ENCODE measurements around the gene SCAMP4. TPM values are rescaled to one million over a fixed set of nuclear protein-coding genes. Genes with fewer than 3 reads are reported as not detected.

Gene SCAMP4
- total and polyA plus RNA-seq, 2 of the 13 experiments (the other 11 are each of a cell fraction or from before 2014, with no cell fraction given) = 10.7 to 13.7 TPM

GRCh38 chr19:1864480-1865171, 40.6 kb upstream of the SCAMP4 start (continued):
- TF ChIP-seq ZNF567 (CRISPR knock-in tag; IDR thresholded peaks at IDR 0.05; ENCODE audit: borderline replicate concordance) (no peak; the same call in 1 of the 2 replicates), ZNF598 (CRISPR knock-in tag; IDR thresholded peaks at IDR 0.05; ENCODE audit: borderline replicate concordance) (no peak), DR1 (CRISPR knock-in tag; IDR thresholded peaks at IDR 0.05) (no peak), MXD1 (CRISPR knock-in tag; IDR thresholded peaks at IDR 0.05) (peak; percentile 20), ZNF83 (CRISPR knock-in tag; IDR thresholded peaks at IDR 0.05; ENCODE audit: borderline replicate concordance) (no peak), ZNF367 (CRISPR knock-in tag; IDR thresholded peaks at IDR 0.05; ENCODE audit: borderline replicate concordance) (no peak), UBTF (CRISPR knock-in tag; IDR thresholded peaks at IDR 0.05) (peak; percentile 77), ZFP90 (CRISPR knock-in tag; IDR thresholded peaks at IDR 0.05; ENCODE audit: borderline replicate concordance) (no peak), ZFX (CRISPR knock-in tag; IDR thresholded peaks at IDR 0.05; ENCODE audit: low read depth) (peak; percentile 75), LBX2 (CRISPR knock-in tag; IDR thresholded peaks at IDR 0.05; ENCODE audit: borderline replicate concordance) (no peak), RFX3 (CRISPR knock-in tag; IDR thresholded peaks at IDR 0.05) (no peak), ZFP1 (CRISPR knock-in tag; IDR thresholded peaks at IDR 0.05) (0 out of 2 replicates have a peak, but pooled peaks have one; percentile 16), KMT2A (CRISPR knock-in tag; IDR thresholded peaks at IDR 0.05) (no peak)
- TF ChIP-seq, protein P1, sequence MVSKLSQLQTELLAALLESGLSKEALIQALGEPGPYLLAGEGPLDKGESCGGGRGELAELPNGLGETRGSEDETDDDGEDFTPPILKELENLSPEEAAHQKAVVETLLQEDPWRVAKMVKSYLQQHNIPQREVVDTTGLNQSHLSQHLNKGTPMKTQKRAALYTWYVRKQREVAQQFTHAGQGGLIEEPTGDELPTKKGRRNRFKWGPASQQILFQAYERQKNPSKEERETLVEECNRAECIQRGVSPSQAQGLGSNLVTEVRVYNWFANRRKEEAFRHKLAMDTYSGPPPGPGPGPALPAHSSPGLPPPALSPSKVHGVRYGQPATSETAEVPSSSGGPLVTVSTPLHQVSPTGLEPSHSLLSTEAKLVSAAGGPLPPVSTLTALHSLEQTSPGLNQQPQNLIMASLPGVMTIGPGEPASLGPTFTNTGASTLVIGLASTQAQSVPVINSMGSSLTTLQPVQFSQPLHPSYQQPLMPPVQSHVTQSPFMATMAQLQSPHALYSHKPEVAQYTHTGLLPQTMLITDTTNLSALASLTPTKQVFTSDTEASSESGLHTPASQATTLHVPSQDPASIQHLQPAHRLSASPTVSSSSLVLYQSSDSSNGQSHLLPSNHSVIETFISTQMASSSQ (IDR thresholded peaks at IDR 0.05; ENCODE audit: low read depth) = no peak
- TF ChIP-seq, protein P1 (CRISPR knock-in tag; IDR thresholded peaks at IDR 0.05; ENCODE audit: borderline replicate concordance) = no peak
- TF ChIP-seq, protein P2, sequence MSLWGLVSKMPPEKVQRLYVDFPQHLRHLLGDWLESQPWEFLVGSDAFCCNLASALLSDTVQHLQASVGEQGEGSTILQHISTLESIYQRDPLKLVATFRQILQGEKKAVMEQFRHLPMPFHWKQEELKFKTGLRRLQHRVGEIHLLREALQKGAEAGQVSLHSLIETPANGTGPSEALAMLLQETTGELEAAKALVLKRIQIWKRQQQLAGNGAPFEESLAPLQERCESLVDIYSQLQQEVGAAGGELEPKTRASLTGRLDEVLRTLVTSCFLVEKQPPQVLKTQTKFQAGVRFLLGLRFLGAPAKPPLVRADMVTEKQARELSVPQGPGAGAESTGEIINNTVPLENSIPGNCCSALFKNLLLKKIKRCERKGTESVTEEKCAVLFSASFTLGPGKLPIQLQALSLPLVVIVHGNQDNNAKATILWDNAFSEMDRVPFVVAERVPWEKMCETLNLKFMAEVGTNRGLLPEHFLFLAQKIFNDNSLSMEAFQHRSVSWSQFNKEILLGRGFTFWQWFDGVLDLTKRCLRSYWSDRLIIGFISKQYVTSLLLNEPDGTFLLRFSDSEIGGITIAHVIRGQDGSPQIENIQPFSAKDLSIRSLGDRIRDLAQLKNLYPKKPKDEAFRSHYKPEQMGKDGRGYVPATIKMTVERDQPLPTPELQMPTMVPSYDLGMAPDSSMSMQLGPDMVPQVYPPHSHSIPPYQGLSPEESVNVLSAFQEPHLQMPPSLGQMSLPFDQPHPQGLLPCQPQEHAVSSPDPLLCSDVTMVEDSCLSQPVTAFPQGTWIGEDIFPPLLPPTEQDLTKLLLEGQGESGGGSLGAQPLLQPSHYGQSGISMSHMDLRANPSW (CRISPR knock-in tag; IDR thresholded peaks at IDR 0.05; ENCODE audit: borderline replicate concordance) = no peak; the same call in 1 of the 2 replicates
- TF ChIP-seq, protein P3, sequence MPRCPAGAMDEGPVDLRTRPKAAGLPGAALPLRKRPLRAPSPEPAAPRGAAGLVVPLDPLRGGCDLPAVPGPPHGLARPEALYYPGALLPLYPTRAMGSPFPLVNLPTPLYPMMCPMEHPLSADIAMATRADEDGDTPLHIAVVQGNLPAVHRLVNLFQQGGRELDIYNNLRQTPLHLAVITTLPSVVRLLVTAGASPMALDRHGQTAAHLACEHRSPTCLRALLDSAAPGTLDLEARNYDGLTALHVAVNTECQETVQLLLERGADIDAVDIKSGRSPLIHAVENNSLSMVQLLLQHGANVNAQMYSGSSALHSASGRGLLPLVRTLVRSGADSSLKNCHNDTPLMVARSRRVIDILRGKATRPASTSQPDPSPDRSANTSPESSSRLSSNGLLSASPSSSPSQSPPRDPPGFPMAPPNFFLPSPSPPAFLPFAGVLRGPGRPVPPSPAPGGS (CRISPR knock-in tag; IDR thresholded peaks at IDR 0.05) = no peak

All from HepG2 (cell line).